Posterior vena cava (tissue), 2 donors: Measurements from ENCODE around the gene SSR4. TPM values are rescaled to one million over a fixed set of nuclear protein-coding genes. Genes with fewer than 3 reads are reported as not detected.

Experiments
- DNase-seq: peaks from one replicate; pipeline ENCODE4 v3.0.0-alpha.2; 2020; ENCODE audit warnings: low spot score
- intact Hi-C, 2 donors: fragments of 100-400 bp; cut with DNase I; formaldehyde crosslinking; loops; one replicate each; pipeline versions ENCODE4 v1.14.1 to v1.14.2; 2022 to 2023
- total RNA-seq, 2 donors: library from RNA; stranded (reverse); fragmentation: NEBNext Ultra II Directional; extraction: Animal tissue kit (Norgen Biotek cat#: 25700); gene quantifications; one replicate each; pipeline ENCODE4 v1.2.1, GENCODE V29; 2021
- donor health status: DM: yes; HTN: yes; CAD: no.
- donor health status: DM: yes; HTN: yes; CAD: no.

SSR4 gene
- total RNA-seq, 2 donors from 2014 or later, result 164 to 225 TPM

GRCh38 chrX:153794897-153795816, 689 bp downstream of the SSR4 start:
- intact Hi-C loops, result loop anchor here in 1 of 2 donors (10.0 kb wide), 1 partner anchor 130 kb away; the partner anchor contains the start of gene ARHGAP4
- no peak for DNase-seq

DNA sequence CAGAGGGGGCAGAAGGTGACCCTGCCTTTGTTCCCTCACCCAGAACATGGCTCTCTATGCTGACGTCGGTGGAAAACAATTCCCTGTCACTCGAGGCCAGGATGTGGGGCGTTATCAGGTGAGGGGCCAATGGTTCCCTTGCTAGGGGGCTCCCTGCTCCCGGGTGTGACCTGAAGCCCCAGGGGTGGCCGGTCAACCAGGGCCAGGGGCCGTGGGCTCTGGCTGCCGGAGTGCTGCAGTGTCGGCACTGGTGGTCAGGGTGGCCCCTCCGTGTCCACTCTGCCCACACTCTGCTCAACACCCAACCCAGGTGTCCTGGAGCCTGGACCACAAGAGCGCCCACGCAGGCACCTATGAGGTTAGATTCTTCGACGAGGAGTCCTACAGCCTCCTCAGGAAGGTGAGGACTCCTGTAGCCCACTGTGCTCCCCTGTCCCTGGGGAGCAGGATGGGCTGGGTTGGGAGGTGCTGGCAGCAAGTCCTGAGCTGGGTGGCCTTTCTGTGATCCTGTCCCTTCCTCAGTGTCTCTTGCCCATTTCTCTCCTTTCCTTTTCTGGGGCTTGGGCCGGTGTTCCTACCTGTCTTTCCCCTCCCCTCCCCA, 3.0 kb downstream of the SSR4 start:
- no peak for DNase-seq
- intact Hi-C loops, result loop anchor here in 1 of 2 donors (10.0 kb wide), 1 partner anchor 127 kb away; the partner anchor contains the start of gene ARHGAP4

GRCh38 chrX:153799326-153799725, 4.9 kb downstream of the SSR4 start:
- intact Hi-C loops, result loop anchor here in 1 of 2 donors (10.0 kb wide), 1 partner anchor 125 kb away; the partner anchor contains the start of gene ARHGAP4

GRCh38 chrX:153800177-153800722, 5.8 kb downstream of the SSR4 start:
- intact Hi-C loops, result no loop called here
- no peak for DNase-seq

More at GRCh38 chrX:153799326-153799725, 4.9 kb downstream of the SSR4 start:
- no peak for DNase-seq

- intact Hi-C loops, result no loop called here
- no peak for DNase-seq
Observed at GRCh38 chrX:153800746-153801145, 6.3 kb downstream of the SSR4 start.

DNA sequence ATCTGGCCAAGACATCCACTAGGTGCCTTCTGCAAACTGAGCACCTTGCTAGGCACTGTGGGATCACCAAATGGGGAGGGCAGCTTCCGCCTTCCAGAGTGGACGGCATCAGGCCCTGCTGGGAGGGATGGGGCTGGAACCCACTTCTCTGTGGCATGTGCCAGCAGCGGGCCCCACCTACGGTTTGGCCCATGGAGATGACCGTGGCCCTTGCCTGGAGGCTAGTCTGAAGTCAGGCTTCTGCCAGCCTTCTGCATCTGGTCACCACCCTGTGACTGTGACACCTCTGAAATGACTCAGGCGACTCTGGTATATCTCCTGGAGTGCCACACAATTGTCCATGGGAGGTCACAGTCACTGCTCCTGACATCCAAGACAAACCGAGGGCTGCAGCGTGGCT, 7.2 kb downstream of the SSR4 start:
- intact Hi-C loops, result no loop called here
- no peak for DNase-seq

DNA sequence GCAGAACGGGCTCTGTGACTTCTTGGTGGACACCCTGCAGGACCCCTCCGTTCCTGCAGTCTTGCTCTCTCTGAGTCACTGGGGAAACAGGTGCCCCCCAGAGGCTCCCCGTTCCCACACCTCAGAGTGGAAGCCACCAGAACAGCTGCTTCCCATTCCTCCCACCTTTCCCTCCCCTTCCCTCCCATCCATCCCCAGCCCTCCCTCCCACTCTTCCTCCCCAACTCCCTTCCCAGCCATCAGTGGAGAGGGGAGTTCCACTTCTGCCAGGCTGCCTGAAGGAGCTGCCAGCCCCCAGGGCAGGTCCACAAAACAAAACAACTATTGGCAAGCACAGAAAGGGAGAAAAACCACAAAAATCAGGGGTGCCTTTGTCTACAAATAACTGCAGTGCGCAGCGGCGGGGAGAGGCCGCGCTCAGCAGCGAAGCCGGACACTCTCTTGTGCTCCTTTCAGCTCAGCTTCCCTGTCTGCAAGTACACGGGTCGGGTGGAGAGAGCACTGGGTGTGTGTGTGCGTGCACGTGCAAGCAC, 8.1 kb downstream of the SSR4 start:
- intact Hi-C loops, result no loop called here
- DNase-seq, result no peak

DNA sequence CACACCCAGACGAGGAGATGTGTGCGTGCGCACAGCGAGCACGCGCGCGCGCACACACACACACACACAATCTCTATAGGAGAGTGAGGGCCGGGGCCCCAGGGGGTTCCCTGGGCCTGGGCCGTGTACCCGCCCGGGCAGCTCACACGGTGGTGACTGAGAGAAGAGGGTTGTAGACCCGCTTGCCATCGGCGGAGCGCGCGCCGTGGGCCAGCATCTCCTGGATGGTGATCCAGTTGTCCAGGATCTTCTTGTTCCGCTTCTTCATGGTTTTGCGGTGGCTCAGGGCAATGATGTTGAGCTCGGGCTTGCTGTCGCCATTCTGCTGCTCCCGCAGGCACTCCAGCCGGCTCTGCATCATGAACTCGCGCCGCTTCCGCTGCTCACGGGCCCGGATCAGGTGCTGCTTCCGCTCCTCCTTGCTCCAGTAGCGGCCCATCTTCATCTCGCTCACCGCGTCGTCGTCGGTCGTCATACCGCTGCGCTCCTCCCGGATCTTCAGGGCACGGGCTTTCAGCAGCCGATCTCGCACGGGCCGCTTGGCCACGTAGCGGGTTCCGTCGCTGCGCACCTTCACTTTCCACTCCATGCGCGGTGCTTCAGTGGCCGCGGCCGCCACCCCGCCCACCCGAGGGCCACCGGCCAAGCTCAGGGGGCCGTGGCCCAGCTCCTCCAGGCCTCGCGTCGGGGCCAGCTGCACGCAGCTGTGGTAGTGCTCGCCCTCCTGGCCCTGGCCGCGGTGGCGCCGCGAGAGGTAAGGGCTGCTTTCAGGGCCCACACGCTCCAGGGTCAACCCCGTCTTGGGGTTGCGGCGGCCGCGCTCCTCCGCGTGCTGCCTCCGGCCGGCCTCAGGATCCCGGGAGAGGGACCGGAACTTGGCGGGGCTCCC, 9.0 kb downstream of the SSR4 start:
- DNase-seq, result no peak
- intact Hi-C loops, result no loop called here

DNA sequence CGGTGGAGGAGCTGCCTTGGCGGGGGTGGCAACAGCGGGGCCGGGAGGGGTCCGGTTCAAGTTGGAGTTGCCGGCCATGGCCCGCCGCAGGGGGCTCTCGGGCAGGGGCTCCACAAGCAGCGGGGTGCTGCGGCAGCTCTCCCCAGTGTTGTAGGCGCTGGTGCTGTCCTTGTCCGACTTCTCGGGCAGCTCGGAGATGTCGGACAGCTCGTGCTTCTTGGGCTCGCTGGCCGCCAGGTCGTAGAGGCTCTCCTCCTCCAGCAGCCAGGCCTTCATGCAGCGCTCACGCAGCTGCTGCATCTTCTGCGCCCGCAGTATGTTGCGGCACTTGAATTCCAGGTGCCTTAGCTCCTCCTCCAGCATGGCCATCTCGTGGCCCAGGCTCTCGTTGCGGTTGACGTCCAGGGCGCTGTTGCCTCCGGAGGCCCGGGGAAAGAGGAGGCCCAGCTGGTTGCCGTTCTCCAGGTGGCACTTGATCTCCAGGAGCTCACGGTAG, 9.7 kb downstream of the SSR4 start:
- intact Hi-C loops, result no loop called here
- no peak for DNase-seq

DNA sequence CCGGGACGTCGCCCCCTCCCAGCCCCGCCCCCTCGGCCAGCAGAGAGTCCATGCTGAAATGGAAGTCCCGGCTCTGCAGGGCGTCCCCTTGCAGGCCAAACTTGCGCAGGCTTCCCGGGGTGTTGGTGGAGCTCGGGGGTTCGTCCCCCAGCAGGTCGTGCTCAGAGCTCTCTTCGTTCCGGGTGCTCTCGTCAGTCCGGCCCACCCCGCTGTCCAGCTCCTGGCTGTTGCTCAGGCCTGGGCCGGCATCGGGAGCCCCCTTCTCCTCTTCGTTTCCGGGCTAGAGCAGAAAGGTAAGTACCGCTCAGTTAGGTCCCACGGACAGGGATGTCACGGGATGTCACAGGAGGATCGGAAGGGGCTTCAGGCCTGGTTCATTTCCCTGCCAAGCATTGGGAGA, 10.2 kb downstream of the SSR4 start:
- intact Hi-C loops, result no loop called here
- DNase-seq, result no peak

DNA sequence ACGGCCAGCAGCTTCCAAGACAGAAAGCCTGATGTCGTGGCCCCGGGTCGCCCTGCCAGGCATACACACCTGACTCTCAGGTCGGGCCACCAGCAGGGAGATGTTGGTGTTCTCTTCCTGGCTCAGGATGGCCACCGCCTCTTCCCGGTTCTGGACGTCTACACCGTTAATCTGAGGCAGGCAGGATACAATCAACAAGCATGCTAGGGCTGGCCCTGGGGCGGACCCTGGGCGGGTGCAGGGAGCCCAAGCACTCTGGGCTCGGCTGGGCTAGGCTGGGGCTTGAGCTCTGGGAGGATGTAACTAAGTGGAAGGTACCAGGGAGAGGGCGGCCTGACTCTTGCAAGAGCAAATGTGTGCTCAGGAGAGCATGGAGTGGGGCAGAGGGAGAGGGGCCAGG, 11.0 kb downstream of the SSR4 start:
- no peak for DNase-seq
- intact Hi-C loops, result no loop called here

GRCh38 chrX:153806999-153807575, 12.6 kb downstream of the SSR4 start:
- intact Hi-C loops, result no loop called here
- no peak for DNase-seq

DNA sequence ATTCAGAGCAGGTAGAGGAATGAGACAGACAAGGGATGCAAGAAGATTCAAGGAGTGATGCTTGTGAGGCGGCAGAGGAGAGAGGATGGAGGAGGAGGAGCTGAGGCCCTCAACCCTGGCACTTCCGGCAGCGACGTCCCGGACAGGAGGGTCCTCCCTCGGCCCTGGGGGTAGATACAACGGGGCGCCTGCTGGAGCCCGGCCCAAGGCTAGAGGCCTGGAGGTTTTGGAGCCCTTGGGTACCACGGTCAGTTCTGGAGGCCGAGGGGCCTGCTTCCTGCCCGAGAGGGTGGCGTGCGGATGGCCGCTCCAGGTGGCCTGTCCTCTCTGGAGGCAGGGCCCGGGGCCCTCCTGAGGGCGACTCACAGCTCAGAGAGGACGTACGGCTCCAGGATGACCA, 13.5 kb downstream of the SSR4 start:
- intact Hi-C loops, result no loop called here

GRCh38 chrX:153812220-153812619, 17.8 kb downstream of the SSR4 start:
- DNase-seq, result no peak
- intact Hi-C loops, result no loop called here

More for the DNA sequence above, 13.5 kb downstream of the SSR4 start:
- DNase-seq, result no peak

- intact Hi-C loops, result no loop called here
- no peak for DNase-seq
Observed at GRCh38 chrX:153813161-153813560, 18.7 kb downstream of the SSR4 start.

- no peak for DNase-seq
- intact Hi-C loops, result no loop called here
Observed at GRCh38 chrX:153814591-153815315, 20.3 kb downstream of the SSR4 start.

GRCh38 chrX:153816831-153817690, 22.6 kb downstream of the SSR4 start:
- no peak for DNase-seq

More at GRCh38 chrX:153816831-153817690, 22.6 kb downstream of the SSR4 start:
- intact Hi-C loops, result no loop called here
